SK-N-SH treated with all-trans-retinoic acid at 6 μM for 48 hours (cell line): ENCODE measurements around the gene BAIAP3.

ENCODE experiments used
- ATAC-seq: fragments of 200-7000 bp; cut with Tn5 transposase; 3 replicates; pipeline ENCODE4 v1.9.1; 2020; ENCODE audit warnings: mild to moderate bottlenecking, moderate library complexity
- ARNTL ChIP-seq: fragments of 450-650 bp; formaldehyde crosslinking; IDR thresholded peaks from 2 replicates; pipeline ENCODE4 v1.5.0; 2020; ENCODE audit warnings: low read depth, mild to moderate bottlenecking, moderate library complexity, borderline replicate concordance
- BACH2 ChIP-seq: fragments of 250-450 bp; sonication (Bioruptor Pico); IDR thresholded peaks from 2 replicates; pipeline ENCODE4 v1.9.0; 2021; ENCODE audit warnings: mild to moderate bottlenecking, borderline replicate concordance
- CSDC2 ChIP-seq: fragments of 250-450 bp; sonication (Bioruptor Pico); IDR thresholded peaks from 2 replicates; pipeline ENCODE4 v1.5.0; 2020; ENCODE audit warnings: mild to moderate bottlenecking, moderate library complexity
- ESRRG ChIP-seq: fragments of 250-450 bp; sonication (Bioruptor Pico); IDR thresholded peaks from 2 replicates; pipeline ENCODE4 v1.6.1; 2021; ENCODE audit warnings: mild to moderate bottlenecking
- GLIS3 ChIP-seq: fragments of 250-450 bp; sonication (Bioruptor Pico); IDR thresholded peaks from 2 replicates; pipeline ENCODE4 v1.5.0; 2020; ENCODE audit warnings: mild to moderate bottlenecking, moderate library complexity
- ISL1 ChIP-seq: fragments of 250-450 bp; sonication (Bioruptor Pico); IDR thresholded peaks from 2 replicates; pipeline ENCODE4 v2.1.2; 2022; ENCODE audit warnings: mild to moderate bottlenecking, moderate library complexity
- OSR1 ChIP-seq: fragments of 250-450 bp; sonication (Bioruptor Pico); IDR thresholded peaks from 2 replicates; pipeline ENCODE4 v1.8.0; 2022; ENCODE audit warnings: moderate library complexity, mild to moderate bottlenecking, inconsistent platforms
- PPARA ChIP-seq: fragments of 250-450 bp; sonication (Bioruptor Pico); IDR thresholded peaks from 2 replicates; pipeline ENCODE4 v1.5.0; 2020; ENCODE audit warnings: mild to moderate bottlenecking, borderline replicate concordance
- RARB ChIP-seq: fragments of 250-450 bp; sonication (Bioruptor Pico); IDR thresholded peaks from 2 replicates; pipeline ENCODE4 v1.8.0; 2021; ENCODE audit warnings: mild to moderate bottlenecking, moderate library complexity
- SNAI2 ChIP-seq: fragments of 250-450 bp; sonication (Bioruptor Pico); IDR thresholded peaks from 2 replicates; pipeline ENCODE4 v1.5.0; 2020; ENCODE audit warnings: mild to moderate bottlenecking, moderate library complexity
- TCF4 ChIP-seq: fragments of 250-450 bp; sonication (Bioruptor Pico); IDR thresholded peaks from 2 replicates; pipeline ENCODE4 v1.8.0; 2021; ENCODE audit warnings: mild to moderate bottlenecking, moderate library complexity, borderline replicate concordance
- TOX ChIP-seq: fragments of 250-450 bp; sonication (Bioruptor Pico); IDR thresholded peaks from 2 replicates; pipeline ENCODE4 v1.8.0; 2021; ENCODE audit warnings: mild to moderate bottlenecking, moderate library complexity, borderline replicate concordance
- ZC3H10 ChIP-seq: fragments of 250-450 bp; sonication (Bioruptor Pico); IDR thresholded peaks from 2 replicates; pipeline ENCODE4 v1.5.1; 2021; ENCODE audit warnings: mild to moderate bottlenecking, moderate library complexity
- ZFP3 ChIP-seq: fragments of 250-450 bp; sonication (Bioruptor Pico); IDR thresholded peaks from 2 replicates; pipeline ENCODE4 v1.5.0; 2020; ENCODE audit warnings: mild to moderate bottlenecking, moderate library complexity
- ZFP30 ChIP-seq: fragments of 450-650 bp; formaldehyde crosslinking; IDR thresholded peaks from 2 replicates; pipeline ENCODE4 v1.5.0; 2022; ENCODE audit warnings: mild to moderate bottlenecking, moderate library complexity
- ZNF565 ChIP-seq: fragments of 450-650 bp; formaldehyde crosslinking; conservative IDR thresholded peaks from 2 replicates; pipeline ENCODE4 v1.5.0; 2020; ENCODE audit warnings: low read depth, mild to moderate bottlenecking, moderate library complexity
- ZNF70 ChIP-seq: fragments of 450-650 bp; formaldehyde crosslinking; IDR thresholded peaks from 2 replicates; pipeline ENCODE4 v1.5.0; 2020; ENCODE audit warnings: mild to moderate bottlenecking, moderate library complexity
- ZNF8 ChIP-seq: fragments of 450-650 bp; formaldehyde crosslinking; IDR thresholded peaks from 2 replicates; pipeline ENCODE4 v1.5.0; 2020; ENCODE audit warnings: mild to moderate bottlenecking, moderate library complexity
- TF ChIP-seq, protein P1 (sequence below): fragments of 250-450 bp; sonication (Bioruptor Pico); IDR thresholded peaks from 2 replicates; pipeline ENCODE4 v1.5.1; 2021; ENCODE audit warnings: mild to moderate bottlenecking, moderate library complexity
- TF ChIP-seq, protein P2 (sequence below): fragments of 250-450 bp; sonication (Bioruptor Pico); IDR thresholded peaks from 2 replicates; pipeline ENCODE4 v1.8.0; 2021; ENCODE audit warnings: low read depth, mild to moderate bottlenecking, moderate library complexity, borderline replicate concordance
- TF ChIP-seq, protein P3 (sequence below): fragments of 250-450 bp; sonication (Bioruptor Pico); IDR thresholded peaks from 2 replicates; pipeline ENCODE4 v1.5.1; 2020; ENCODE audit warnings: low read depth, mild to moderate bottlenecking, moderate library complexity
- TF ChIP-seq, protein P4 (sequence below): fragments of 250-450 bp; sonication (Bioruptor Pico); IDR thresholded peaks from 2 replicates; pipeline ENCODE4 v1.5.0; 2020; ENCODE audit warnings: mild to moderate bottlenecking, moderate library complexity
- TF ChIP-seq, protein P5 (sequence below): fragments of 250-450 bp; sonication (Bioruptor Pico); IDR thresholded peaks from 2 replicates; pipeline ENCODE4 v1.8.0; 2020; ENCODE audit warnings: mild to moderate bottlenecking, moderate library complexity, borderline replicate concordance

The BAIAP3 gene

DNA sequence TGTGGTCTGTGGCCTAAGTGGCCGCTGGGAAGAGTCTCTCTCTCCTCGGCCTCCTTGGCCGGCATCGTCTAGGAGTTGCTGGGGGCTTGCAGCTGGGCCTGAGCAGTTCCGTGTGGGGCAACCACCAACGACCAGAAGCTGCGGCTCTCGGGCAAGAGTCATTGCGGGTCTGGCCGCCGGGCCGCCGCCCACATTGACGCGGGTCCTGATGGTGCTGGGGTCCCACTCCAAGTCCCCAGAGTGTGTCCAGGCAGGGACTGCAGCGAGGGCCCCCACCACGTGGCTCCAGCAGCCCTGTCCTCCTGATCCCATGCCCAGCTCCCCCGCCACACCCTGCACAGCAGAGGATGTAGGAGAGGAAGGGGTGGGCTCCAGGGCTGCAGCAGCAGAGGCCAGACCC is 50.1 kb downstream of the BAIAP3 start:
- TF ChIP-seq SNAI2 (CRISPR knock-in tag) (no peak), ZC3H10 (CRISPR knock-in tag) (no peak), ZNF8 (CRISPR knock-in tag) (no peak), ESRRG (CRISPR knock-in tag) (no peak), PPARA (CRISPR knock-in tag) (no peak), ZNF70 (CRISPR knock-in tag) (no peak), ZNF565 (CRISPR knock-in tag) (no peak)
- TF ChIP-seq, protein P1, sequence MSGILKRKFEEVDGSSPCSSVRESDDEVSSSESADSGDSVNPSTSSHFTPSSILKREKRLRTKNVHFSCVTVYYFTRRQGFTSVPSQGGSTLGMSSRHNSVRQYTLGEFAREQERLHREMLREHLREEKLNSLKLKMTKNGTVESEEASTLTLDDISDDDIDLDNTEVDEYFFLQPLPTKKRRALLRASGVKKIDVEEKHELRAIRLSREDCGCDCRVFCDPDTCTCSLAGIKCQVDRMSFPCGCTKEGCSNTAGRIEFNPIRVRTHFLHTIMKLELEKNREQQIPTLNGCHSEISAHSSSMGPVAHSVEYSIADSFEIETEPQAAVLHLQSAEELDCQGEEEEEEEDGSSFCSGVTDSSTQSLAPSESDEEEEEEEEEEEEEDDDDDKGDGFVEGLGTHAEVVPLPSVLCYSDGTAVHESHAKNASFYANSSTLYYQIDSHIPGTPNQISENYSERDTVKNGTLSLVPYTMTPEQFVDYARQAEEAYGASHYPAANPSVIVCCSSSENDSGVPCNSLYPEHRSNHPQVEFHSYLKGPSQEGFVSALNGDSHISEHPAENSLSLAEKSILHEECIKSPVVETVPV (CRISPR knock-in tag): no peak

DNA sequence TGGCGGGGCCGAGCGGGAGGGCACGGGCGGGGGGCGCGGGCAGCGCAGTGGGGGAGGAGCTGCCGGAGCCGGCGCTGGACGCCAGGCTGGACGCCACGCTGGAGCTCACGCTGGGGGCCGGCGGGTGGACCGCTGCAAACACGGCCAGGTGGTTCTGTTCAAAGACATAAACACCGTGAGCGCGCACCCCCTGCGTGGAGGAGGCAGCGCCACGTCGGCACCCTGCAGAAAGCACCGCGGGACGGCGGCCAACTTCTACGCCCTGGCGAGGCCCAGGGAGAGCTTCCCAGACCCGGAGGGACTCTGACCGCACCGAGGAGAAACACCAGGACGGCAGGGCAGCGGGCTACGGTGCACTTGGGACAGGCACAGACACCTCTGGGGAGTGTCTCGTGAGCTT is 51.8 kb downstream of the BAIAP3 start:
- TF ChIP-seq ARNTL (CRISPR knock-in tag) (no peak), ZNF8 (CRISPR knock-in tag) (no peak), ZNF70 (CRISPR knock-in tag) (no peak), ZFP3 (CRISPR knock-in tag) (no peak), PPARA (CRISPR knock-in tag) (no peak), SNAI2 (CRISPR knock-in tag) (no peak), ZC3H10 (CRISPR knock-in tag) (no peak), ZFP30 (CRISPR knock-in tag) (no peak), ISL1 (CRISPR knock-in tag) (no peak), OSR1 (CRISPR knock-in tag) (no peak), TOX (no peak), RARB (CRISPR knock-in tag) (no peak), BACH2 (no peak), TCF4 (CRISPR knock-in tag) (no peak)
- TF ChIP-seq, protein P2, sequence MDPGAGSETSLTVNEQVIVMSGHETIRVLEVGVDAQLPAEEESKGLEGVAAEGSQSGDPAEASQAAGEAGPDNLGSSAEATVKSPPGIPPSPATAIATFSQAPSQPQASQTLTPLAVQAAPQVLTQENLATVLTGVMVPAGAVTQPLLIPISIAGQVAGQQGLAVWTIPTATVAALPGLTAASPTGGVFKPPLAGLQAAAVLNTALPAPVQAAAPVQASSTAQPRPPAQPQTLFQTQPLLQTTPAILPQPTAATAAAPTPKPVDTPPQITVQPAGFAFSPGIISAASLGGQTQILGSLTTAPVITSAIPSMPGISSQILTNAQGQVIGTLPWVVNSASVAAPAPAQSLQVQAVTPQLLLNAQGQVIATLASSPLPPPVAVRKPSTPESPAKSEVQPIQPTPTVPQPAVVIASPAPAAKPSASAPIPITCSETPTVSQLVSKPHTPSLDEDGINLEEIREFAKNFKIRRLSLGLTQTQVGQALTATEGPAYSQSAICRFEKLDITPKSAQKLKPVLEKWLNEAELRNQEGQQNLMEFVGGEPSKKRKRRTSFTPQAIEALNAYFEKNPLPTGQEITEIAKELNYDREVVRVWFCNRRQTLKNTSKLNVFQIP (CRISPR knock-in tag): no peak
- TF ChIP-seq, protein P3, sequence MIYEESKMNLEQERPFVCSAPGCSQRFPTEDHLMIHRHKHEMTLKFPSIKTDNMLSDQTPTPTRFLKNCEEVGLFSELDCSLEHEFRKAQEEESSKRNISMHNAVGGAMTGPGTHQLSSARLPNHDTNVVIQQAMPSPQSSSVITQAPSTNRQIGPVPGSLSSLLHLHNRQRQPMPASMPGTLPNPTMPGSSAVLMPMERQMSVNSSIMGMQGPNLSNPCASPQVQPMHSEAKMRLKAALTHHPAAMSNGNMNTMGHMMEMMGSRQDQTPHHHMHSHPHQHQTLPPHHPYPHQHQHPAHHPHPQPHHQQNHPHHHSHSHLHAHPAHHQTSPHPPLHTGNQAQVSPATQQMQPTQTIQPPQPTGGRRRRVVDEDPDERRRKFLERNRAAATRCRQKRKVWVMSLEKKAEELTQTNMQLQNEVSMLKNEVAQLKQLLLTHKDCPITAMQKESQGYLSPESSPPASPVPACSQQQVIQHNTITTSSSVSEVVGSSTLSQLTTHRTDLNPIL (CRISPR knock-in tag): no peak
- TF ChIP-seq, protein P4, sequence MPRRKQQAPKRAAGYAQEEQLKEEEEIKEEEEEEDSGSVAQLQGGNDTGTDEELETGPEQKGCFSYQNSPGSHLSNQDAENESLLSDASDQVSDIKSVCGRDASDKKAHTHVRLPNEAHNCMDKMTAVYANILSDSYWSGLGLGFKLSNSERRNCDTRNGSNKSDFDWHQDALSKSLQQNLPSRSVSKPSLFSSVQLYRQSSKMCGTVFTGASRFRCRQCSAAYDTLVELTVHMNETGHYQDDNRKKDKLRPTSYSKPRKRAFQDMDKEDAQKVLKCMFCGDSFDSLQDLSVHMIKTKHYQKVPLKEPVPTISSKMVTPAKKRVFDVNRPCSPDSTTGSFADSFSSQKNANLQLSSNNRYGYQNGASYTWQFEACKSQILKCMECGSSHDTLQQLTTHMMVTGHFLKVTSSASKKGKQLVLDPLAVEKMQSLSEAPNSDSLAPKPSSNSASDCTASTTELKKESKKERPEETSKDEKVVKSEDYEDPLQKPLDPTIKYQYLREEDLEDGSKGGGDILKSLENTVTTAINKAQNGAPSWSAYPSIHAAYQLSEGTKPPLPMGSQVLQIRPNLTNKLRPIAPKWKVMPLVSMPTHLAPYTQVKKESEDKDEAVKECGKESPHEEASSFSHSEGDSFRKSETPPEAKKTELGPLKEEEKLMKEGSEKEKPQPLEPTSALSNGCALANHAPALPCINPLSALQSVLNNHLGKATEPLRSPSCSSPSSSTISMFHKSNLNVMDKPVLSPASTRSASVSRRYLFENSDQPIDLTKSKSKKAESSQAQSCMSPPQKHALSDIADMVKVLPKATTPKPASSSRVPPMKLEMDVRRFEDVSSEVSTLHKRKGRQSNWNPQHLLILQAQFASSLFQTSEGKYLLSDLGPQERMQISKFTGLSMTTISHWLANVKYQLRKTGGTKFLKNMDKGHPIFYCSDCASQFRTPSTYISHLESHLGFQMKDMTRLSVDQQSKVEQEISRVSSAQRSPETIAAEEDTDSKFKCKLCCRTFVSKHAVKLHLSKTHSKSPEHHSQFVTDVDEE (CRISPR knock-in tag): no peak
- TF ChIP-seq, all 23 proteins: peak for 0

More for the DNA sequence above, 50.1 kb downstream of the BAIAP3 start:
- no peak for ATAC-seq

DNA sequence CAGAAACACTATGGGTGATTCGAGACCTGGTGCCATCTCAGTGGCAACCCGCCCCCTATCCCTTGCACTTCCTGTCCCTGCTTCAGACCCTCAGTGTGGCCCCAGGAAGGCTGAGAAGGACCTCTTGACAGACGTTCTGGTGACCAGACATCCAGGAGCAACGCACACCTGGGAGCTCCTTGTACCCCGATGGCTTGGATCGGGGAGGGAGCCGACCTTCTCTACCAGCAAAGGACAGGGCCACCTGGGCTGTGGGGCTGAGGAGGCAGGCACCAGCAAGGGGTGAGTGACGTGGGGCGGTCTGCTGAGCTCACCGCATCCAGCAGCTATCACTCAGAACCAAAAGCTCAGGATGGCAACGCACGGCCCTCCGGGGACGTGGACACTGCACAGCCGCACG is 53.9 kb downstream of the BAIAP3 start:
- TF ChIP-seq ARNTL (CRISPR knock-in tag) (no peak), ZC3H10 (CRISPR knock-in tag) (no peak), ZNF8 (CRISPR knock-in tag) (no peak), CSDC2 (CRISPR knock-in tag) (no peak), RARB (CRISPR knock-in tag) (no peak), ESRRG (CRISPR knock-in tag) (no peak), PPARA (CRISPR knock-in tag) (no peak), ZNF565 (CRISPR knock-in tag) (no peak), TCF4 (CRISPR knock-in tag) (no peak), TOX (no peak), GLIS3 (no peak), ZFP30 (CRISPR knock-in tag) (no peak), ISL1 (CRISPR knock-in tag) (no peak), BACH2 (no peak)
- TF ChIP-seq, protein P2 (CRISPR knock-in tag): no peak
- TF ChIP-seq, protein P5, sequence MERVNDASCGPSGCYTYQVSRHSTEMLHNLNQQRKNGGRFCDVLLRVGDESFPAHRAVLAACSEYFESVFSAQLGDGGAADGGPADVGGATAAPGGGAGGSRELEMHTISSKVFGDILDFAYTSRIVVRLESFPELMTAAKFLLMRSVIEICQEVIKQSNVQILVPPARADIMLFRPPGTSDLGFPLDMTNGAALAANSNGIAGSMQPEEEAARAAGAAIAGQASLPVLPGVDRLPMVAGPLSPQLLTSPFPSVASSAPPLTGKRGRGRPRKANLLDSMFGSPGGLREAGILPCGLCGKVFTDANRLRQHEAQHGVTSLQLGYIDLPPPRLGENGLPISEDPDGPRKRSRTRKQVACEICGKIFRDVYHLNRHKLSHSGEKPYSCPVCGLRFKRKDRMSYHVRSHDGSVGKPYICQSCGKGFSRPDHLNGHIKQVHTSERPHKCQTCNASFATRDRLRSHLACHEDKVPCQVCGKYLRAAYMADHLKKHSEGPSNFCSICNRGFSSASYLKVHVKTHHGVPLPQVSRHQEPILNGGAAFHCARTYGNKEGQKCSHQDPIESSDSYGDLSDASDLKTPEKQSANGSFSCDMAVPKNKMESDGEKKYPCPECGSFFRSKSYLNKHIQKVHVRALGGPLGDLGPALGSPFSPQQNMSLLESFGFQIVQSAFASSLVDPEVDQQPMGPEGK (CRISPR knock-in tag): no peak
- TF ChIP-seq, protein P1 (CRISPR knock-in tag): no peak
- TF ChIP-seq, protein P3 (CRISPR knock-in tag): no peak
- ATAC-seq: no peak

More for the DNA sequence above, 51.8 kb downstream of the BAIAP3 start:
- ATAC-seq: no peak
